K562 (cell line): Measurements from ENCODE around the gene ARID4B.

Experiments
- CREM ChIP-seq: IDR thresholded peaks from 2 replicates; pipeline ENCODE4 v1.6.1; 2014; ENCODE audit warnings: antibody characterized with exemption, low read depth
- EHMT2 ChIP-seq: fragments of 450-650 bp; IDR thresholded peaks from 2 replicates; pipeline ENCODE4 v1.6.1; 2018; ENCODE audit warnings: antibody characterized with exemption
- ZBTB2 ChIP-seq: fragments of 450-650 bp; IDR thresholded peaks from 2 replicates; pipeline ENCODE4 v1.6.1; 2016; ENCODE audit warnings: antibody characterized with exemption
- TF ChIP-seq, protein P1 (sequence below), 3 experiments: IDR thresholded peaks in 2 of 3; conservative IDR thresholded peaks in 1 of 3; 2 replicates each; pipeline ENCODE4 v1.5.1; 2011 to 2012; ENCODE audit warnings: low read length in 3 of 3, mild to moderate bottlenecking in 3 of 3, control low read depth in 2 of 3, improper control_type of control experiment in 1 of 3, inconsistent platforms in 1 of 3, low read depth in 1 of 3, mixed read lengths in 1 of 3, moderate library complexity in 1 of 3; ENCODE audit not compliant: insufficient read depth in 2 of 3

DNA sequence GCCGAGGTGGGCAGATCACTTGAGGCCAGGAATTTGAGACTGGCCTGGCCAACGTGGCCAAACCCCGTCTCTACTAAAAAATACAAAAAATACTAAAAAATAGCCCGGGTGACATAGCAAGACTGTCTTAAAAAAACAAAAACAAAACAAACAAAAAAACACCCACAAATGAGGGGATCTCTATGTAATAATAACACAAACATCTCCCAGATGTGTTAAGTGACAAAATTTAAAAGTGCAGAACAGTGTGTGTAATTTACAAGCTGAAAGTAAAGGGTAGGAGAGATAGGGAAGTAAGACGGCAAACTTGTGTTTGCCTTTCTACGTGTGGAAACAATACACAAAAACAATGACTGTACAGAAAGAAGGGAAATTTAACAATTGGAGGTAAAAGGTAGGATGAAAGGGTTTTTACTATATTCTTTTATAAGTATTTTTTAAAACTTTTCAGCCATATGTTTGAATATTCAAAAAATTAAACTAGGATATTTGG, 36.3 kb downstream of the ARID4B start:
- TF ChIP-seq ZBTB2 (no peak), CREM (no peak), EHMT2 (no peak)
- TF ChIP-seq, protein P1, sequence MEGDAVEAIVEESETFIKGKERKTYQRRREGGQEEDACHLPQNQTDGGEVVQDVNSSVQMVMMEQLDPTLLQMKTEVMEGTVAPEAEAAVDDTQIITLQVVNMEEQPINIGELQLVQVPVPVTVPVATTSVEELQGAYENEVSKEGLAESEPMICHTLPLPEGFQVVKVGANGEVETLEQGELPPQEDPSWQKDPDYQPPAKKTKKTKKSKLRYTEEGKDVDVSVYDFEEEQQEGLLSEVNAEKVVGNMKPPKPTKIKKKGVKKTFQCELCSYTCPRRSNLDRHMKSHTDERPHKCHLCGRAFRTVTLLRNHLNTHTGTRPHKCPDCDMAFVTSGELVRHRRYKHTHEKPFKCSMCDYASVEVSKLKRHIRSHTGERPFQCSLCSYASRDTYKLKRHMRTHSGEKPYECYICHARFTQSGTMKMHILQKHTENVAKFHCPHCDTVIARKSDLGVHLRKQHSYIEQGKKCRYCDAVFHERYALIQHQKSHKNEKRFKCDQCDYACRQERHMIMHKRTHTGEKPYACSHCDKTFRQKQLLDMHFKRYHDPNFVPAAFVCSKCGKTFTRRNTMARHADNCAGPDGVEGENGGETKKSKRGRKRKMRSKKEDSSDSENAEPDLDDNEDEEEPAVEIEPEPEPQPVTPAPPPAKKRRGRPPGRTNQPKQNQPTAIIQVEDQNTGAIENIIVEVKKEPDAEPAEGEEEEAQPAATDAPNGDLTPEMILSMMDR (IDR thresholded peaks at IDR 0.05 in 2 of 3, conservative IDR thresholded peaks at IDR 0.05 in 1 of 3; ENCODE audit: insufficient read depth in 2 of 3, low read depth in 1 of 3, low read length in 3 of 3), result no peak
